Left lung (tissue), 10 donors: Measurements from ENCODE around the gene TGFBR3L. TPM values are rescaled to one million over a fixed set of nuclear protein-coding genes. Genes with fewer than 3 reads are reported as not detected.
"Not testable (repeated sequence)": the region's sequence is repeated elsewhere in the genome, so short reads cannot be mapped to it uniquely, and the experiment has no call there.

Experiments
- ATAC-seq: fragments of 200-7000 bp; cut with Tn5 transposase; one replicate; pipeline ENCODE4 v1.9.1; 2020; ENCODE audit warnings: moderate library complexity
- DNase-seq, 4 donors: peaks; one replicate each; pipeline ENCODE4 v3.0.0-alpha.2; 2013 to 2020
- H3K27ac ChIP-seq, 2 donors: fragments of 200-600 bp; sonication (generic) in 1 of 2; one replicate each; pipeline versions ENCODE4 v1.5.0 to v1.8.0; 2020 to 2021
- H3K27me3 ChIP-seq, 2 donors: fragments of 200-600 bp; sonication (generic) in 1 of 2; one replicate each; pipeline versions ENCODE4 v1.5.0 to v1.8.0; 2020 to 2021
- H3K36me3 ChIP-seq, 2 donors: fragments of 200-600 bp; sonication (generic) in 1 of 2; one replicate each; pipeline versions ENCODE4 v1.5.0 to v1.8.0; 2020 to 2021
- H3K4me1 ChIP-seq, 2 donors: fragments of 200-600 bp; one replicate each; pipeline ENCODE4 v1.8.0; 2021
- H3K4me3 ChIP-seq, 2 donors: fragments of 200-600 bp; sonication (generic) in 1 of 2; one replicate each; pipeline versions ENCODE4 v1.5.0 to v1.8.0; 2020 to 2021; ENCODE audit warnings: mild to moderate bottlenecking in 1 of 2
- H3K9me3 ChIP-seq, 2 donors: fragments of 200-600 bp; sonication (generic) in 1 of 2; one replicate each; pipeline versions ENCODE4 v1.5.0 to v1.8.0; 2020 to 2021
- intact Hi-C, 2 donors: fragments of 100-400 bp; cut with DNase I; formaldehyde crosslinking; loops; one replicate each; pipeline versions ENCODE4 v1.11.2 to v1.14.2; 2022
- polyA plus RNA-seq, 6 donors: library from polyadenylated mRNA; unstranded; fragments of 120-200 nt; gene quantifications; one replicate each; pipeline ENCODE4 v1.2.1, GENCODE V29; 2013; ENCODE audit not compliant: insufficient read length in 6 of 6
- total RNA-seq, 2 donors: library from RNA; stranded (reverse); fragmentation: NEBNext Ultra II Directional; extraction: Animal tissue kit (Norgen Biotek cat#: 25700); gene quantifications; one replicate each; pipeline ENCODE4 v1.2.1, GENCODE V29; 2021
- TF ChIP-seq, protein P1 (sequence below), 2 donors: fragments of 200-600 bp; sonication (generic) in 1 of 2; IDR thresholded peaks; one replicate each; pipeline versions ENCODE4 v1.5.0 to v1.8.0; 2021; ENCODE audit warnings: antibody characterized with exemption in 2 of 2
- donor health status: DM: no; HTN: yes; CAD: no.
- donor health status: DM: no; HTN: no; CAD: no.

The TGFBR3L gene
- total and polyA plus RNA-seq, 8 donors, result 0.11 to 0.55 (median 0.24) TPM; not detected in 2

DNA sequence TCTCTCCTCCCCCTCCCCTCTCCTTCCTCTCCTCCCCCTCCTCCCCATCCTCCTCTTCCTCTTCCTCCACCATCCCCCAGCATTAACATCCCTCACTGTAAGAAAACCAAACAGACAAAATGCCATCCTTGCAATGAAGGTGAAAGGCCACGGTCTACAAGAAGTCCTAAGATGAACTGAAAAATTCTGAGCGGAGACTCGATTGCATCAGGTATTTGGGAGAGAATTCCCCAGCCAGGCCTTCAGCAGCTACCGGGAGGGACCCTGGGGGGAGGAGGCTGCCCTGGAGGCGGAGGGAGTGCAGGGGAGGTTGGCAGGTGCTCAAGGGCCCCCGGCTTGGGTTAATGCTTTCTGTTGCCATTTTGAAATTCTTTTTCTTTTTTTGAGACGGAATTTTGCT lies 38.9 kb downstream of the TGFBR3L start:
- Histone ChIP-seq H3K4me1 (peaks cover 0 to 11% of the 10 kb centered on the region in 2 donors), H3K9me3 (no peaks in the 10 kb centered on the region), H3K27ac (no peak overlapping the region), H3K36me3 (peaks cover 0 to 11% of the 10 kb centered on the region in 2 donors), H3K27me3 (no peaks in the 10 kb centered on the region), H3K4me3 (no peak overlapping the region)
- TF ChIP-seq, protein P1, sequence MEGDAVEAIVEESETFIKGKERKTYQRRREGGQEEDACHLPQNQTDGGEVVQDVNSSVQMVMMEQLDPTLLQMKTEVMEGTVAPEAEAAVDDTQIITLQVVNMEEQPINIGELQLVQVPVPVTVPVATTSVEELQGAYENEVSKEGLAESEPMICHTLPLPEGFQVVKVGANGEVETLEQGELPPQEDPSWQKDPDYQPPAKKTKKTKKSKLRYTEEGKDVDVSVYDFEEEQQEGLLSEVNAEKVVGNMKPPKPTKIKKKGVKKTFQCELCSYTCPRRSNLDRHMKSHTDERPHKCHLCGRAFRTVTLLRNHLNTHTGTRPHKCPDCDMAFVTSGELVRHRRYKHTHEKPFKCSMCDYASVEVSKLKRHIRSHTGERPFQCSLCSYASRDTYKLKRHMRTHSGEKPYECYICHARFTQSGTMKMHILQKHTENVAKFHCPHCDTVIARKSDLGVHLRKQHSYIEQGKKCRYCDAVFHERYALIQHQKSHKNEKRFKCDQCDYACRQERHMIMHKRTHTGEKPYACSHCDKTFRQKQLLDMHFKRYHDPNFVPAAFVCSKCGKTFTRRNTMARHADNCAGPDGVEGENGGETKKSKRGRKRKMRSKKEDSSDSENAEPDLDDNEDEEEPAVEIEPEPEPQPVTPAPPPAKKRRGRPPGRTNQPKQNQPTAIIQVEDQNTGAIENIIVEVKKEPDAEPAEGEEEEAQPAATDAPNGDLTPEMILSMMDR (IDR thresholded peaks at IDR 0.05), result no peak
- DNase-seq (peak in 1 of 4 donors; percentile 27), ATAC-seq (no peak)
- intact Hi-C loops, result no loop called here

DNA sequence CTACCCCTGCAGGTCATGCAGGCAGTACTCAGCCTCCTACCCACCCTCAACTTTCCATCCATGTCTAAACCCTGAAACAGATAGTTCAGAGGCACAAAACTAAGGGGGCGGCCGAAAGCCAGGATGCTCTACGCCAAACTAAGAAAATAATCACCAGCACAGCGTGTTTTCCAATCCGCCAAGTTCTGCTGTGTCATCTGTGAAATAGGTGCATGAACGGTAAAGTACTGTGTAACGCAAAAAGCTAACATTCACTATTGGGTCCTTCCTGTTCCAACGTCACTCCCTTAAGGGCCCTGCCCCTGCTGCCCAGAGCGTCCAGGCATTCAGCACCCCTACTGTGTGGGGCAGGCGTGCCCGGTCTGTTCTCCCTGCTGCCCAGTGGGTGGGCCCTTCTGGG lies 41.1 kb downstream of the TGFBR3L start:
- H3K4me3 ChIP-seq, result no peak overlapping the region
- H3K27ac ChIP-seq, result no peak overlapping the region
- intact Hi-C loops, result no loop called here
- peaks cover 0 to 23% of the 10 kb centered on the region in 2 donors for H3K36me3 ChIP-seq
- no peak for DNase-seq
- no peaks in the 10 kb centered on the region for H3K27me3 ChIP-seq
- peaks cover 0 to 11% of the 10 kb centered on the region in 2 donors for H3K4me1 ChIP-seq
- TF ChIP-seq, protein P1 (IDR thresholded peaks at IDR 0.05), result no peak
- no peak for ATAC-seq
- H3K9me3 ChIP-seq, result no peaks in the 10 kb centered on the region

GRCh38 chr19:7959211-7959610 lies 44.6 kb downstream of the TGFBR3L start:
- ATAC-seq (no peak), DNase-seq (no peak)
- Histone ChIP-seq H3K36me3 (peaks cover 0 to 58% of the 10 kb centered on the region in 2 donors), H3K9me3 (no peaks in the 10 kb centered on the region), H3K27me3 (no peaks in the 10 kb centered on the region), H3K4me1 (no peaks in the 10 kb centered on the region), H3K27ac (no peak overlapping the region), H3K4me3 (no peak overlapping the region)
- TF ChIP-seq, protein P1 (IDR thresholded peaks at IDR 0.05), result no peak
- intact Hi-C loops, result no loop called here

DNA sequence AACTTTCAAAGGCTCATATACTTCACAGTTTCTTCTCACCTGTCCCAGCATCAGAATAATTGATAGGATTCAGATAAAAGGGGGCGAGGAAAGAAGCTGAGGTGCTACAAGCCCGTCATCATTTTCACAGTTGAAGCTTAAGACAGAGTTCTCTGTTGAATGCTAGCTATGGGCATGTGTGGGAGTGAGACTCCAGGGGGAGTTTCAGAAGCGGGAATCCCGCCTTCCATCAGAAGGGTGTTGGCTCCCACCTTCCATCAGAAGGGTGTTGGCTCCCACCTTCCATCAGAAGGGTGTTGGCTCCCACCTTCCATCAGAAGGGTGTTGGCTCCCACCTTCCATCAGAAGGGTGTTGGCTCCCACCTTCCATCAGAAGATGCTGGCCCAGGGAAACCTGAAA lies 46.5 kb downstream of the TGFBR3L start:
- intact Hi-C loops, result loop anchor here in 1 of 2 donors (10.0 kb wide), 1 partner anchor 294 kb away; no protein-coding TSS in a partner anchor
- not testable (repeated sequence) for H3K4me3 ChIP-seq, ATAC-seq, H3K27ac ChIP-seq, H3K27me3 ChIP-seq, H3K4me1 ChIP-seq, H3K9me3 ChIP-seq, DNase-seq
- H3K36me3 ChIP-seq, result peaks cover 0 to 75% of the 10 kb centered on the region in 2 donors

GRCh38 chr19:7961920-7962626 lies 47.4 kb downstream of the TGFBR3L start:
- Histone ChIP-seq H3K27ac (no peak overlapping the region), H3K4me1 (no peaks in the 10 kb centered on the region), H3K36me3 (peaks cover 0 to 84% of the 10 kb centered on the region in 2 donors), H3K4me3 (no peak overlapping the region), H3K27me3 (no peaks in the 10 kb centered on the region), H3K9me3 (no peaks in the 10 kb centered on the region)
- intact Hi-C loops, result loop anchor here in 1 of 2 donors (10.0 kb wide), 1 partner anchor 293 kb away; no protein-coding TSS in a partner anchor
- no peak for DNase-seq
- TF ChIP-seq, protein P1 (IDR thresholded peaks at IDR 0.05), result no peak
- ATAC-seq, result no peak
